OCI-LY1 (cell line): ENCODE measurements around the gene CHSY1.

Experiments
- CTCF ChIP-seq: fragments of 200-600 bp; sonication (generic), shearing (Covaris generic); IDR thresholded peaks from 2 replicates; pipeline ENCODE4 v1.5.1; 2017; ENCODE audit warnings: mild to moderate bottlenecking, antibody characterized with exemption, low read length, moderate library complexity, mixed read lengths
- EZH2 ChIP-seq: fragments of 200-600 bp; sonication (generic), shearing (Covaris generic); IDR thresholded peaks from 2 replicates; pipeline ENCODE4 v1.8.0; 2017; ENCODE audit warnings: borderline replicate concordance, mixed run types, mild to moderate bottlenecking, antibody characterized with exemption, low read length, moderate library complexity, mixed read lengths

GRCh38 chr15:101242999-101243336 lies 8.9 kb downstream of the CHSY1 start:
- TF ChIP-seq CTCF = no peak
- TF ChIP-seq EZH2 = no peak
